ENCODE data around the gene TF.

The TF gene

GRCh38 chr3:133838296-133838789 lies 92.2 kb downstream of the TF start:
- no peak for DNase-seq

GRCh38 chr3:133838916-133839800 lies 93.0 kb downstream of the TF start:
- no peak for DNase-seq

- DNase-seq = peak; percentile 51
Measured at GRCh38 chr3:133840055-133840737, 94.0 kb downstream of the TF start.

DNA sequence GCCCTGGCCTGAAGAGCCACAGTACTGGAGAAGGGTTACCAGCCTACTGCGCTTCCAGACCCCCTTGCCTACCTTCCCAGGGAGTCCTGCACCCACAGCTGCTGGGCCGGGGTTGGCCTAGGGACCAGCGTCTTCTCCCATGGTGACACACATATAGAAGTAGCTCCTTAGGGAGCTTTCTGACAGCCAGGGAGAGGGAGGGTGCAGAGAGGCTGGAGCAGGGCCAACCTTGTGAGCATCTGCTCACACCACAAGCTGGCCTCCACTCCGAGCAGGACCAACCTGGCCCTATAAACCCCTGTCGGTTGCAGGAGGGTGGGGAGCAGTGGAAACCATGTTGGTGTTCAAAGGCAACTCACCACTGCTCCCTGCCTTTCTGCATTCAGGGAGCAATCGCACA lies 94.6 kb downstream of the TF start:
- peak; percentile 51 for DNase-seq

- DNase-seq = no peak
Measured at GRCh38 chr3:133841196-133841595, 95.0 kb downstream of the TF start.

DNA sequence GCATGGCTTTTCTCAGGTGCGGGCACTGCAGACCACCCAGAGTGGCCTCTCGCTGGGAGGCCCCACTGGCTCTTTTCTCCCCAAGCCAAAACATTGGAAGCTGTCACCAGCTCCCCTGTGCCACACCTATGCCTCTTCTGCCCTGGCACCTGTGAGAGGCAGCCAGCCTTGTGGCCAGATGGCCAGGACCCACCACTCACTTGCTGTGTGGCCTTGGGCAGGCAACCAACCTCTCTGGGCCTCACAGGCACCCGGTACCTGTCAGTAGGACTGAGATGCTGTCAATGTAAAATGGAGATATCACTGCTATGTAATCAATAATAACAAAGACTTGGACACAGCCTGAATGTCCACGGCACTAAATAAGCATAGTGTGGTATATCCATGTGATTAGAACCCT lies 96.0 kb downstream of the TF start:
- DNase-seq = no peak

- DNase-seq = no peak
Measured at GRCh38 chr3:133843634-133844033, 97.4 kb downstream of the TF start.

GRCh38 chr3:133845127-133845526 lies 98.9 kb downstream of the TF start:
- no peak for DNase-seq
